Gastrocnemius medialis (tissue), 4 donors: ENCODE measurements around the gene FAM131B.

Experiments used
- CTCF ChIP-seq, 5 experiments: fragments of 450-650 bp in 3 of 5; fragments of 200-600 bp in 2 of 5; sonication (generic) in 2 of 5; IDR thresholded peaks in 4 of 5; conservative IDR thresholded peaks in 1 of 5; 1 replicate in 4 of 5; 2 replicates in 1 of 5; pipeline ENCODE4 v1.5.1; 2016 to 2019; ENCODE audit warnings: antibody characterized with exemption in 5 of 5, mild to moderate bottlenecking in 3 of 5, moderate library complexity in 3 of 5
- POLR2A ChIP-seq, 2 donors: fragments of 450-650 bp; IDR thresholded peaks; one replicate each; pipeline ENCODE4 v1.6.1; 2017; ENCODE audit warnings: antibody characterized with exemption in 2 of 2, mild to moderate bottlenecking in 2 of 2, moderate library complexity in 2 of 2

GRCh38 chr7:143320620-143321019 is 41.9 kb downstream of the FAM131B start:
- TF ChIP-seq CTCF (IDR thresholded peaks at IDR 0.05 in 4 of 5, conservative IDR thresholded peaks at IDR 0.05 in 1 of 5) = no peak
- TF ChIP-seq POLR2A (IDR thresholded peaks at IDR 0.05) = no peak
